K562 (cell line): ENCODE results near the gene FUT6. TPM values are rescaled to one million over a fixed set of nuclear protein-coding genes. Genes with fewer than 3 reads are reported as not detected.

ENCODE experiments used
- ATAC-seq: fragments of 200-7000 bp; cut with Tn5 transposase; 3 replicates; pipeline ENCODE4 v1.9.1; 2020; ENCODE audit warnings: moderate library complexity
- BruUV-seq: library from RNA; stranded (reverse); fragments of 400-500 nt; replicated peaks from 2 replicates; lab custom pipeline; 2021; lab: Mats Ljungman, UMichigan
- CTCF ChIA-PET: fragments of 300-600 bp; formaldehyde crosslinking; extraction: SDS; loops from one replicate; lab custom pipeline; 2021; ENCODE audit warnings: low intra/inter-chr PET ratio; lab: Yijun Ruan, JAX
- POLR2A ChIA-PET: fragments of 300-600, 350-650 bp; sonication (Branson Sonifier 250); formaldehyde crosslinking; extraction: SDS; loops from one replicate; lab custom pipeline; 2021; ENCODE audit warnings: antibody characterized with exemption, inconsistent platforms; lab: Yijun Ruan, JAX
- DNase-seq, 4 experiments: peaks; one replicate each; pipeline versions ENCODE4 v3.0.0 to v3.0.0-alpha.2; 2011 to 2018; ENCODE audit warnings: low spot score in 3 of 4, mixed read lengths in 3 of 4; ENCODE audit errors: extremely low read depth in 1 of 4
- FAIRE-seq: peaks from 2 replicates; lab custom pipeline; 2011; peaks lifted over from hg19 to GRCh38; lab: Jason Lieb, UNC
- H2AFZ ChIP-seq: 2 replicates; pipeline ENCODE4 v1.6.0; 2011; ENCODE audit warnings: low read depth, low read length, control low read depth, inconsistent platforms
- H3K27ac ChIP-seq: fragments of 200-600 bp; 3 replicates; pipeline ENCODE4 v1.8.0; 2011; ENCODE audit warnings: low read depth, mild to moderate bottlenecking, control low read depth, inconsistent platforms, low read length, moderate library complexity, mixed read lengths; ENCODE audit errors: extremely low read depth
- H3K27me3 ChIP-seq, 2 experiments: fragments of 300-600 bp in 1 of 2; 2 replicates in 1 of 2; 3 replicates in 1 of 2; pipeline versions ENCODE4 v1.6.0 to v1.8.0; 2011; ENCODE audit warnings: inconsistent platforms in 2 of 2, low read length in 2 of 2, mild to moderate bottlenecking in 1 of 2, mixed read lengths in 1 of 2, moderate library complexity in 1 of 2; ENCODE audit not compliant: control insufficient read depth in 2 of 2, insufficient read depth in 2 of 2
- H3K36me3 ChIP-seq: fragments of 300-600 bp; 3 replicates; pipeline ENCODE4 v1.8.0; 2011; ENCODE audit warnings: mild to moderate bottlenecking, low read length, inconsistent platforms; ENCODE audit not compliant: control insufficient read depth, insufficient read depth
- H3K4me1 ChIP-seq, 2 experiments: fragments of 200-600 bp in 1 of 2; replicated peaks in 1 of 2; 2 replicates in 1 of 2; 3 replicates in 1 of 2; pipeline versions ENCODE4 v1.5.1 to v1.8.0; 2011; ENCODE audit warnings: inconsistent platforms in 2 of 2, low read length in 2 of 2, mild to moderate bottlenecking in 1 of 2, mixed read lengths in 1 of 2, moderate library complexity in 1 of 2; ENCODE audit not compliant: control insufficient read depth in 2 of 2, insufficient read depth in 2 of 2
- H3K4me2 ChIP-seq: 2 replicates; pipeline ENCODE4 v1.6.1; 2011; ENCODE audit warnings: low read length, control low read depth, inconsistent platforms, mixed read lengths; ENCODE audit not compliant: insufficient read depth
- H3K4me3 ChIP-seq: fragments of 200-600 bp; sonication (generic), shearing (Covaris generic); 2 replicates; pipeline ENCODE4 v1.5.1; 2016; ENCODE audit warnings: control low read depth, inconsistent platforms
- H3K79me2 ChIP-seq: fragments of 200-600 bp; 3 replicates; pipeline ENCODE4 v1.8.0; 2011; ENCODE audit warnings: low read length, inconsistent platforms; ENCODE audit not compliant: control insufficient read depth, insufficient read depth
- H3K9ac ChIP-seq, 2 experiments: 2 replicates each; pipeline versions ENCODE4 v1.6.0 to v1.6.1; 2011; ENCODE audit warnings: low read depth in 2 of 2, low read length in 2 of 2, control low read depth in 1 of 2, inconsistent platforms in 1 of 2, mild to moderate bottlenecking in 1 of 2, mixed read lengths in 1 of 2; ENCODE audit not compliant: insufficient read depth in 1 of 2
- H3K9me1 ChIP-seq: one replicate; pipeline ENCODE4 v1.6.0; 2011; ENCODE audit warnings: inconsistent platforms, mild to moderate bottlenecking, low read length, moderate library complexity; ENCODE audit not compliant: control insufficient read depth, insufficient read depth
- H3K9me3 ChIP-seq: replicated peaks from 2 replicates; pipeline ENCODE4 v1.5.1; 2011; ENCODE audit warnings: low read depth, low read length, inconsistent platforms; ENCODE audit not compliant: control insufficient read depth, insufficient read depth
- H4K20me1 ChIP-seq: replicated peaks from 2 replicates; pipeline ENCODE4 v1.6.1; 2011; ENCODE audit warnings: low read length, inconsistent platforms, mixed read lengths; ENCODE audit not compliant: control insufficient read depth, insufficient read depth
- ADNP ChIP-seq: fragments of 200-800 bp; sonication (Bioruptor generic); IDR thresholded peaks from 2 replicates; pipeline ENCODE4 v1.6.1; 2016; ENCODE audit warnings: missing genetic modification characterization, missing compliant biosample characterization
- BCOR ChIP-seq: fragments of 450-650 bp; IDR thresholded peaks from 2 replicates; pipeline ENCODE4 v1.6.1; 2016
- CBFA2T3 ChIP-seq: fragments of 450-650 bp; IDR thresholded peaks from 2 replicates; pipeline ENCODE4 v1.6.1; 2017
- GATA2 ChIP-seq: sonication (generic); formaldehyde crosslinking; IDR thresholded peaks from 2 replicates; pipeline ENCODE4 v1.4.0; 2020; ENCODE audit warnings: mild to moderate bottlenecking, missing genetic modification reagents
- KDM1A ChIP-seq, 2 experiments: fragments of 450-650 bp; IDR thresholded peaks; 2 replicates each; pipeline ENCODE4 v1.6.1; 2016; ENCODE audit warnings: mild to moderate bottlenecking in 2 of 2
- MTA3 ChIP-seq: fragments of 450-650 bp; formaldehyde crosslinking; IDR thresholded peaks from 2 replicates; pipeline ENCODE4 v1.6.1; 2017; ENCODE audit warnings: mild to moderate bottlenecking, borderline replicate concordance
- NFIC ChIP-seq: fragments of 450-650 bp; IDR thresholded peaks from 2 replicates; pipeline ENCODE4 v1.6.1; 2017; ENCODE audit warnings: mild to moderate bottlenecking, inconsistent platforms
- RBM25 ChIP-seq: fragments of 200-400 bp; formaldehyde crosslinking; IDR thresholded peaks from 2 replicates; pipeline ENCODE4 v1.6.1; 2018; ENCODE audit warnings: low read length, low read depth, moderate library complexity; ENCODE audit not compliant: severe bottlenecking
- RUNX1 ChIP-seq: sonication (generic); IDR thresholded peaks from 2 replicates; pipeline ENCODE4 v1.6.1; 2016; ENCODE audit warnings: antibody characterized with exemption, low read depth
- TAF1 ChIP-seq: IDR thresholded peaks from 2 replicates; pipeline ENCODE4 v1.6.1; 2011; ENCODE audit warnings: mild to moderate bottlenecking, low read length, moderate library complexity; ENCODE audit not compliant: insufficient read depth, control insufficient read depth, severe bottlenecking; ENCODE audit errors: extremely low read depth
- TCF7L2 ChIP-seq: fragments of 150-350 bp; IDR thresholded peaks from 2 replicates; pipeline ENCODE4 v1.6.1; 2016; ENCODE audit warnings: low read depth, mild to moderate bottlenecking, low read length, moderate library complexity
- ZFP36 ChIP-seq: fragments of 150-350 bp; IDR thresholded peaks from 2 replicates; pipeline ENCODE4 v1.6.1; 2018; ENCODE audit warnings: low read length, low read depth; ENCODE audit not compliant: partially characterized antibody
- ZNF253 ChIP-seq: fragments of 250-450 bp; sonication (Bioruptor Pico); conservative IDR thresholded peaks from 2 replicates; pipeline ENCODE4 v1.6.1; 2021; ENCODE audit warnings: mild to moderate bottlenecking
- WGBS: fragments of 100-300 bp; shearing (Covaris generic); methylation state at CpG from one replicate; pipeline ENCODE4 v1.1.6; 2016; ENCODE audit warnings: low coverage, mixed read lengths; ENCODE audit not compliant: insufficient coverage; ENCODE audit errors: missing lambda C conversion rate; 5-methylcytosine and 5-hydroxymethylcytosine counted together
- in situ Hi-C: fragments of 300-500 bp; cut with MboI; formaldehyde crosslinking; loops from 4 replicates; pipeline ENCODE4 v1.15.0; 2018; ENCODE audit warnings: inconsistent platforms, mixed read lengths
- intact Hi-C: fragments of 100-400 bp; cut with micrococcal nuclease; formaldehyde crosslinking; loops from 2 replicates; pipeline ENCODE4 v1.14.2; 2022
- polyA plus RNA-seq, 8 experiments: library from polyadenylated mRNA; depleted of rRNA in 4 of 8; stranded (reverse) in 5 of 8; unstranded in 3 of 8; fragments of >200 nt; fragmentation: Nextera tagmentation in 2 of 8; fragmentation: Illumina TruSeq in 1 of 8; extraction: Ambion mirVana in 2 of 8; extraction: Trizol in 1 of 8; gene quantifications; 2 replicates each; pipeline versions ENCODE4 v1.2.1 to v1.2.3, GENCODE V29; 2011 to 2014; ENCODE audit warnings: inconsistent platforms in 1 of 8, missing spikeins in 1 of 8
- total RNA-seq, 7 experiments: library from RNA; depleted of rRNA in 6 of 7; stranded (reverse); fragments of >200 nt in 6 of 7; fragmentation: Illumina TruSeq in 2 of 7; extraction: Trizol in 2 of 7; gene quantifications; 2 replicates each; pipeline versions ENCODE4 v1.2.1 to v1.2.3, GENCODE V29; 2011 to 2021; ENCODE audit warnings: low replicate concordance in 1 of 7

Gene FUT6
- total and polyA plus RNA-seq, 9 of the 15 experiments (the other 6 are each of a cell fraction or from before 2014, with no cell fraction given), result 0.04 TPM; not detected in 8

DNA sequence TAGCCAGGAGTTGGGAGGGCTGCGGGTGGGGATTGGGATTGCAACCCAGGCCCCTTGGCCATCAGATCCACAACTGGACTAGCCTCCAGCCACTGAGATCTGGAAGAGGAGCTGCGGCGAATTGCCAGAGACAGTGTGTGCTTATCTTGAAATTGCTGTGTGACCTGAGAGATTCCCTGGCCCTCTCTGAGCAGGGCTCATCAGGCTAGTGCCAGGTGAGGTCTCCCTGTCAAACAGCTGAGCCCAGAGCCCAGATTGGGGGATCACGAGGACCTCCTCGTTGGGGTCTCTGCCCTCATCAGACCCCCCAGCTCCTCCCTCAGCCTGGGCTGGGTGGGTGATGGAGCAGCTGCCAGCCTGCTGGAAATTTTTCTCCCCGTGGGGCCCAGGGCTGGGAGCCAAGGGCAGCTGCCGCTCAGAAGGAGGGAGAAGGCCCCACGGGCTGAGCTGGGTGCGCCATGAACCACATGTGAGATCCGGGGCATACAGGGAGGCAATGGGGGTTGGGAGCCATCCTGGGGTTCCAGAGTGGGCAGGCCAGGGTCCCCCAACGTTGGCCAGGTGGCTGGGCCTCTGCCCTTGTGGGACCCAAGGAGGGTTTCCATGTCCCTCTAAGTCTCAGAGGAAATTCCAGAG is 23.6 kb upstream of the FUT6 start:
- DNase-seq, result no peak
- Histone ChIP-seq H3K4me3 (no peak overlapping the region), H3K9me1 (no peaks in the 10 kb centered on the region), H3K9ac (no peak overlapping the region), H2AFZ (no peak overlapping the region), H3K36me3 (no peaks in the 10 kb centered on the region), H3K4me2 (no peak overlapping the region), H4K20me1 (peaks cover 3% of the 10 kb centered on the region; the same call in 1 of the 2 replicates), H3K27ac (no peak overlapping the region), H3K27me3 (peaks cover 1 to 29% of the 10 kb centered on the region in 2 experiments; a peak in 2 of 5 replicates), H3K9me3 (no peaks in the 10 kb centered on the region), H3K79me2 (no peaks in the 10 kb centered on the region)
- intact Hi-C loops (no loop called here), in situ Hi-C loops (no loop called here)
- CTCF ChIA-PET, result no interaction called here
- BruUV-seq, result no TSS peak
- POLR2A ChIA-PET, result interaction anchor here (1.0 kb wide), 1 partner anchor 24 kb away, joined by 3 read pairs; no protein-coding TSS in a partner anchor
- no peak for ATAC-seq
- FAIRE-seq, result no peak
- TF ChIP-seq GATA2 (0 out of 2 replicates have a peak, but pooled peaks have one; percentile 13), TAF1 (no peak), CBFA2T3 (0 out of 2 replicates have a peak, but pooled peaks have one; percentile 11), RBM25 (peak; percentile 46), RUNX1 (no peak), MTA3 (no peak), BCOR (peak; percentile 59; the same call in 1 of the 2 replicates), KDM1A (IDR thresholded peaks at IDR 0.05) (no peak), ZFP36 (peak; percentile 69), ADNP (tag) (peak; percentile 52; the same call in 1 of the 2 replicates), NFIC (peak; percentile 60), TCF7L2 (no peak), ZNF253 (CRISPR knock-in tag) (no peak)
- TF ChIP-seq, all 486 proteins: peak for 7
- H3K4me1 ChIP-seq, result peaks cover 0 to 23% of the 10 kb centered on the region in 2 experiments; a peak in 2 of 5 replicates
- 11% methylated on average over 9 of the region's 11 CpGs for WGBS
